Activated CD4-positive, alpha-beta T cell treated with anti-CD3 and anti-CD28 coated beads, Interleukin-2, amount 50 U/mL, for 48 hours (primary cell): ENCODE results near the gene CDK16.

ENCODE experiments used
- DNase-seq, 2 experiments: peaks; one replicate each; pipeline ENCODE4 v3.0.0-alpha.2; 2020

CDK16 gene

GRCh38 chrX:47228550-47229270, 10.2 kb downstream of the CDK16 start:
- DNase-seq = no peak

DNA sequence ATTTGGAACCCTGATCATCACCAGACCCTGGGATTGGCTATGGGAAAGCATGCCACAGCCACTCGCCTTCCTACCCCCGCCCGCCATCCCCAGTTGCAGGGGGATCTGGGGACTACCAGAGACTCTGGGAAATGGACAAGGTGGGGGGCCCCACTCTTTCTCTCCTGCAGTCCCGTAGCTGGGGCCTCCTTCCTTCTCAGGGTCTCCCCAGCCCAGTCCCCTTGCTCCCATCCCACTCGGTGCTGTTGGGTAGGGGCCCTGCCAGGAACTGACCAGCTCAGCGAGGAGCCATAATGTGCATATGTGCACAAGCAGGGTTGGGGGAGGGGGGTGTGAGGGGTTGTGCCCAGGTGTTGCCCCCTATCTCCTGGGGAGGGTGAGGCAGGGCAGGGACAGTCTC, 10.9 kb downstream of the CDK16 start:
- DNase-seq = no peak

DNA sequence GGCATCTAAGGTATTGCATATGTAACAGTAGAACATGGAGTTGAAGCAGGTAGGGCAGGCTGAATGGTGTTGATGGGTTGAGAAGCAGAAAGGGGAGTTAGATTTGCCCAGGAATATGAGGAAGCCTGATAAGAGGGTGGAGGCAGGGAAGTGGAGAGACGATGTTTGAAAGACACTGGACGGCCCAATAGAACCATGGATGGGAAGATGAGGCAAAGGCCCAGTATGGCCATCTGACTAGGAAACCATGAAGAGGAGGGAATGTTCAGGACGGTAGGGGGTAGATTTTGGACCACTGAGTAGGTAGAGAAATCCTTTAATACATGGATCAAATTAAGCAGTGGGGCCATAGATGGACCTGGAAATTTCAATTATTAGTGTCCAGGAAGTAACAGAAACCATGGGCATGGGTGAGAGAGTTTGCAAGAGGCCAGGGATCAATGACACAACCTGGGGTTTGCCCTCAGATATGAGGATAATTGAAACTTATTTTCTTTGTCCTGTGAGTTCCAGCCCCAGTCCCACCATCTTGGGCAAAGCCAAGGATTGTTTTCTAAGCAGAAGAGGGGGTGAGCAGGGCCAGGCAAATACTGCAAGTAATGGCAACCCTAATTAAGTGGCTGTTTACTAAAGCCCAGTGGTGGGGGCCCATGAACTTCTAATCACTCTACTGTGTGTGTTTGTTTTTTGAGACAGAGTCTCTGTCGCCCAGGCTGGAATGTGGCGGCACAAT, 11.8 kb downstream of the CDK16 start:
- no peak for DNase-seq

DNA sequence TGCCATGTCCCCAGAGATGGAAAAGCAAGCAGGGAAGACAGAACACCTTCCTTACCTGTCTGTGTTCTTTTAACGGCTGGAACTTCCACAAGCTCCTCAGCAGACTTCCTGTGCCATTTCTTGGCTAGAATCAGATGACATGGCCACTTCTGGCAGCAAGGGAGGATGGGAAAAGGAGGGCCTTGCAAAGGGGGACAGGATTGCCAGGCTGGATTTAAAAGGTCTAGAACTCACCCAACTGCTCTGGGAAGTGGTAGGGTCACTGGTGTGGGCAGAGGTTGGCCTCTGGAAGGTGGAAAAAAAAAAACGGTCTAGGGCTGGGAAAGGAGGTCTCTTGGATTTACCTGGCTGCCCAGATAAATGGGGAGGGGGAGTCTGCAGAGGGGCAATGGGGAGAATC, 12.7 kb downstream of the CDK16 start:
- no peak for DNase-seq

- DNase-seq = no peak
Observed at GRCh38 chrX:47232197-47232802, 13.8 kb downstream of the CDK16 start.

DNA sequence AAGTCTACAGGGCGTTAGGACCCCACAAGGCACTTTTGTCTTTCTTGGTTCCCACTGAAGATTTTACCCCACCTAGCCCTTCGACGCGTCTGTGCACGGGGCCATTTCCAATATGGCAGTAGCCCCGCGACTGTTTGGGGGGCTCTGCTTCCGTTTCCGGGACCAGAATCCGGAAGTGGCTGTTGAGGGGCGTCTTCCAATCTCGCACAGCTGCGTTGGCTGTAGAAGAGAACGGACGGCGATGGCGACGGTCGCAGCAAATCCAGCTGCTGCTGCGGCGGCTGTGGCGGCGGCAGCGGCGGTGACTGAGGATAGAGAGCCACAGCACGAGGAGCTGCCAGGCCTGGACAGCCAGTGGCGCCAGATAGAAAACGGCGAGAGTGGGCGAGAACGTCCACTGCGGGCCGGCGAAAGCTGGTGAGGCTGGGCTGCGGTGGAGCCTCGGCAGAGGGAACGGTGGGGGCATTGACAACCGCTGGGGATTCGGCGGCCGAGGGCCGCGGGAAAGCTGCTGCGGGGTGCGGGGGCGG, 14.4 kb downstream of the CDK16 start, which contains the start of gene USP11:
USP11 (plus strand) TSS at position 207 of the 530 bp plus-strand sequence; CDS start at position 242, 35 bp downstream.
- DNase-seq = peak; percentile 12 to 26

- peak; percentile 90 to 91 for DNase-seq
Observed at GRCh38 chrX:47233333-47234113, 15.0 kb downstream of the CDK16 start.

DNA sequence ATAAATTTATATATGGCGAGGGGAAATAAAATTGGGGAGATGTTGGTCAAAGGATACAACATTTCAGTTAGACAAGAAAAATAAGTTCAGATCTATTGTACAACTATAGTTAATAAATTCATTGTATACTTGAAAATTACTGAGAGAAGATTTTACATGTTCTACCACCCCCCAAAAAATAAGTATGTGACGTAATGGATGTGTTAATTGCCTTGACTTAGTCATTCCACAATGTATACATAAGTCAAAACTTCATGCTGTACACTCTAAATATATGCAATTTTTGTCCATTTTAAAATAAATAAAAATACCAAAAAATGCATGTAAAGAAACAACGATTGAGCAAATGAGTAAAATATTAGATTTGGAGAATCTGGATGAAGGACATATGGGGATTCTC, 16.1 kb downstream of the CDK16 start:
- DNase-seq = no peak

DNA sequence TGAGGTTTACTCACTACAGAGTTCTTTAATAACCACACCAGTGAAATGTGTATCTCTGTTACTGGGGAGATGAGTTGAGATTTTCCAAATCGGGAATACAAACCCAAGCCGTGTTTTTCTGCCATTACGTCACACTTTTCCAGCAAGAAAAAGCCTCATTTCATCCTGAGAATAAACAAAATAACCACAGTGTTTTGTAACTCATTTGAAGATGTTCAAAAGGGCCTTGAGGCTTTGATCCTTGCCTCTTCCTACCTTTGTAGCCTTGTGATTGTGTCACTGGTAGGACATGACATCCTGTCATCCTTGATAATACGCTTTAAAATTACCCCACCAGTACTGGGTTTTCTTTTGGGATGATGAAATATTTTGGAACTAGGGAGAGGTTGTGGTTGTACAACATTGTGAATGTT, 17.2 kb downstream of the CDK16 start:
- DNase-seq = no peak

DNA sequence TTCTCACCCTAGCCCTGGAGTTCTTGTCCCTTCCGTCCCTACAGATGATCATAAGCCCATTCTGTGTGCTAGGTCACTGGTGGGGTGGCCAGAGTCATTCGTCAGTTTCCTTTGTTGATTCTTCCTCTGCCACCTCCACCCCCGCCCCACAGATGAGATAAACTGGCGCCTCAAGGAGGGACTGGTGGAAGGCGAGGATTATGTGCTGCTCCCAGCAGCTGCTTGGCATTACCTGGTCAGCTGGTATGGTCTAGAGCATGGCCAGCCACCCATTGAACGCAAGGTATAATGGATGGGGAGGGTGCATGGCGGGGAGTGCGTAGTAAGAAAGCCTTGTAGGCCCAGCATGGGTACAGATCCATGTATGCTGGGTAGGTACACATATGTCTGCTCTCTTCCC, 20.7 kb downstream of the CDK16 start:
- DNase-seq = no peak

- DNase-seq = no peak
Observed at GRCh38 chrX:47239898-47240545, 21.5 kb downstream of the CDK16 start.

DNA sequence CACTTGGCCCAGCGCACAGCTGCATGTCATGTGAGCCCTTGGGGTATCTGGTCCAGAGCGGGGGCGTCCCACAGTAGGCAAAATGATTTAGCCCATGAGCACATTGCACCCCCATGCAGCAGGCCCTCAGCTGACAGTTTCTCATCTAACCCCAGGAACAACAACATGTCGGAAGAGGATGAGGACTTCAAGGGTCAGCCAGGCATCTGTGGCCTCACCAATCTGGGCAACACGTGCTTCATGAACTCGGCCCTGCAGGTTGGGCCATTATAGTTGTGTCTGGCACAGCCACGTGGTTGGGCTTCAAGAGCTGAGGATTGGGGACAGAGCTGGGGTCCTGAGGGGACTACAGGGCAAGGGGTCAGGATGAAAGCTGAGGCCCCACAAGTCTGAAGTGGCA, 22.1 kb downstream of the CDK16 start:
- DNase-seq = no peak

DNA sequence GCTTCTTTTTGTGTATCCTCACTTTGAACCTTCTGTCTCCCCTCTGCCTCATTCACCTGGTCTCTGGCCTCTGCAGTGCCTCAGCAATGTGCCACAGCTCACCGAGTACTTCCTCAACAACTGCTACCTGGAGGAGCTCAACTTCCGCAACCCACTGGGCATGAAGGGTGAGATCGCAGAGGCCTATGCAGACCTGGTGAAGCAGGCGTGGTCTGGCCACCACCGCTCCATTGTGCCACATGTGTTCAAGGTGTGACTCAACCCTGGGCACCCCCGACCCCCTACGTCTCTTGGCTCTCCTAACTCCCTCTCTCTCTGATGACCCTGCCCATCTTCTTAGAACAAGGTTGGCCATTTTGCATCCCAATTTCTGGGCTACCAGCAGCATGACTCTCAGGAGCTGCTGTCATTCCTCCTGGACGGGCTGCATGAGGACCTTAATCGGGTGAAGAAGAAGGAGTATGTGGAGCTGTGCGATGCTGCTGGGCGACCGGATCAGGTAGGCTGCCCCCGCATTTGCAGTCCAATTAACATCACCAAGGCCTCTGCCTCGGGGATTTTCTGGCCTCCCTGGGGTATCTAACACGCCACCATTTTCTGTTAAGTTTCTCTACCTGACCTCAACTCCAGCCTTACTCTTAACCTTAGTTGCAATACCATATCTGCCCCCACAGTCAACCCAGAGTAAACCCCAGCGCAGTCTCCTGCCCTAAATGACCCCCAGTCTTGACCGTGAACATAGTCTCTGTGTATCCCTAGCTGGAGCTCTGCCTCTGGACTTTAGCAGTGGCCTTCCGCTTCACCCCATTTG, 22.9 kb downstream of the CDK16 start:
- no peak for DNase-seq

DNA sequence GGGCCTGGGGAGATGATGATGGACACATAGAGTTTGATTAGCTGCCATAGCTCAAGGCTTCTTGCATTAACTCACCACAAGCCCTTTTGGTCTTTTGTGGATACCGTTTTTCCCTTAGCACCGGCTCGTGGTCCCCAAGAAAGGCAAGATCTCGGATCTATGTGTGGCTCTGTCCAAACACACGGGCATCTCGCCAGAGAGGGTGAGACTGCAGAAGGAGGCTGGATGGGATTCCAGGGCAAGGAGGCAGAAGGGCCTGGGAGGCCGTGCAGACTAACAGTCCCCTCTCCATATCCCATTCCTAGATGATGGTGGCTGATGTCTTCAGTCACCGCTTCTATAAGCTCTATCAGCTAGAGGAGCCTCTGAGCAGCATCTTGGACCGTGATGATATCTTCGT, 23.8 kb downstream of the CDK16 start:
- no peak for DNase-seq

GRCh38 chrX:47243351-47243750, 24.9 kb downstream of the CDK16 start:
- no peak for DNase-seq

- no peak for DNase-seq
Observed at GRCh38 chrX:47244676-47245075, 26.2 kb downstream of the CDK16 start.

- DNase-seq = no peak
Observed at GRCh38 chrX:47245156-47245555, 26.7 kb downstream of the CDK16 start.

- peak; percentile 11 to 23 for DNase-seq
Observed at GRCh38 chrX:47247206-47247998, 28.9 kb downstream of the CDK16 start.

GRCh38 chrX:47247999-47248320, 29.5 kb downstream of the CDK16 start:
- DNase-seq = no peak

- DNase-seq = no peak
Observed at GRCh38 chrX:47248576-47248975, 30.1 kb downstream of the CDK16 start.

DNA sequence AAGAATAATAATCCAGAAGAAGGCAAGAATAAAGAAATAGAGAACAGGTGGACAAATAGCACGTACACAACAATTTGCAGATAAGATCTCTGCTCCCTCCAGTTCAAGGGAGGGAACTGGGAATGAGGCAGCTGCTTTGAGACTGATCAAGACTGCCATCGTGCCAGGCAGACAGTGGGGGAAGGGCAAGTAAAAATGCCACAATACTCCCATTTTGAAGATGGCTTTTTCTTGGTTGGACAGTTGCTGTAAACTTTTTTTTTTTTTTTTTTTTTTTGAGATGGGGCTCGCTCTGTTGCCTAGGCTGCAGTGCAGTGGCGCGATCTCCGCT, 31.5 kb downstream of the CDK16 start:
- DNase-seq = no peak
